ENCODE results near the gene CD48.

CD48 gene, protein sequence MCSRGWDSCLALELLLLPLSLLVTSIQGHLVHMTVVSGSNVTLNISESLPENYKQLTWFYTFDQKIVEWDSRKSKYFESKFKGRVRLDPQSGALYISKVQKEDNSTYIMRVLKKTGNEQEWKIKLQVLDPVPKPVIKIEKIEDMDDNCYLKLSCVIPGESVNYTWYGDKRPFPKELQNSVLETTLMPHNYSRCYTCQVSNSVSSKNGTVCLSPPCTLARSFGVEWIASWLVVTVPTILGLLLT

DNA sequence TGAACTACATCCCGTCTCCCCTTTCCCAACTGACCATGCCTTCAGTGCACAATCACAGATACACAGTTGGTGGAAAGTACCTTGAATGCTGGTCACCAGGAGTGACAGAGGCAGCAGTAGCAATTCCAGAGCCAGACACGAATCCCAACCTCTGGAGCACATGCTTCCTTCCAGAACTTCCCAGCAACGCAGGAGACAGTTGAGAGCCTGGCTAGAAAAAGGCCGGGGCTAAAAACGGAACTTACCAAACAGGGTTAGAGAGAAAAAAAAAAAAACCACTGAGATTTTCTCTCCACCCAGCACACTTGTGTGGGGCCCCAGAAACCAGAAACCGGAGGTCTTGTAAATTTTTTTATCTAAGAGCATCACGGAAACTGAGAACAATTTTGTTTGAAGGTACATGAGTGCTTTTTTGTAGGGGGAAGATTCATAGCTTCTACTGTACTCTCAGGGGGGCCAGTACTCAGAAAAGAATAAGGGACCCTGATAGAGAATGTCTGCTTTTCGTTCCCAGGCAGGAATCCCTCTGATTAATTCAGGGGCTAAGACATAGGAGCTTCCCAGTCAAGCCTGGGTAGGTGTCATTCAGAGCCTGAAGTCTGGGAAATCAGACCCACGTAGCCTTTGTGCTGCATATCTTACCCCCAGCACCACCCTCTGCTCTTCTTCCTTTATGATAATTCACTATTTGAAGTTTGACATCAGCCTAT, at the start of gene CD48:
Gene CD48, minus strand, starts transcription at position 221 of the 710 bp plus-strand sequence. Its CDS starts 59 bp downstream, at position 162.
- DNase-seq (ENCODE audit: low spot score): no peak

DNA sequence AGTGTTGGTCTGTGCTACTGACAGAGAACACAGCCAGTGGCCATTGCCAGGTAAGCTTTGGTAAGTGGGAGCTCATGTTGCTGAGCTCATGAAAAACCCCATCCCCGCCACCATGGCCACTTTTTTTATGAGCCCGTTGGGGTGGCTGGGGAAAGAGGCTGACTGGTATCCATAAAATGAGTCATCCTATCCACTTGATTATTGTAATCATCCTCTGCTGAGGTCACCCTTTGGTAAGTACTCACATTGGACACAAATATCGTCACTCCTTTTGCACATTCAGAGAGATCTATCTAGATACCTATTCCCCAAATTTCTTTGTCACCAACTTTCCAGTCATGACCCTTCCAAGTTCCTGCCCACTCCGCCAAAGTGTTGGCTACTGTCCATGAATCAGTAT, 49.4 kb upstream of the CD48 start:
- DNase-seq (ENCODE audit: low spot score): no peak

DNA sequence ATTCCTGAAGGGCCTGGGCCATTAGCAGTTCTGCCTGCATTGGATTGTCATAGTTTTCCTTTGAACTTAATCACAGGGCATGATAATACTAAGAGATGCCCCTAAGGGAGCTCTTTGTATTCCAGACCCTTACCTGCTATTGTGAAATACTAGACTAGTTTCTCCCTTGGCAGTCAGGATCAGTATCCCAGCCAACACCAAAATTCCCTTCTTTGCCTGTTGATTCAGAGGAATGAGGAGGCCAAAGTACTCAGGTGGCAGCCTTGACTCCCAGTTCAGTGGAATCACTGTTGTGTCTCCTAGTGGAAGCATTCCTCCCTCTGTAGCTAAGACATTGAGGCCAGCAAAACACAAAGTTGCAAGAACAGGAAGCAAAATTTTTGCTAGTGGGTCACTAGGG, 48.1 kb upstream of the CD48 start:
- DNase-seq (ENCODE audit: low spot score): no peak

DNA sequence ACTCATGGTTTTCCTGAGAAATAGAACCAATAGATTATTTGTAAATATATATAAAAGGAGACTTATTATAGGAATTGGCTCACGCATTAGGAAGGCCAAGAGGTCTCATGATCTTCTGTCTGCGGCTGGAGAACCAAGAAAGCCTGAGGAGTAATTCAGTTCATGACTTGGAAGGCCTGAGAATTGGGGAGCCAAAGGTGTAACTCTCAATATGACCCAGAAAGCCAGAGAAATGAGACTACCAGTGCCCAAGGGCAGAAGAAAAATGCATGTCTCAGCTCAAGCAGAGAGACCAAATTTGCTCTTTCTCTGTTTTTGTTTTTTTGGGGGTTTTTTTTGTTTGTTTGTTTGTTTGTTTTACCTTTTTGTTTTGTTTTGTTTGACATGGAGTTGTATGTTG, 46.9 kb upstream of the CD48 start:
- DNase-seq (ENCODE audit: low spot score): no peak

DNA sequence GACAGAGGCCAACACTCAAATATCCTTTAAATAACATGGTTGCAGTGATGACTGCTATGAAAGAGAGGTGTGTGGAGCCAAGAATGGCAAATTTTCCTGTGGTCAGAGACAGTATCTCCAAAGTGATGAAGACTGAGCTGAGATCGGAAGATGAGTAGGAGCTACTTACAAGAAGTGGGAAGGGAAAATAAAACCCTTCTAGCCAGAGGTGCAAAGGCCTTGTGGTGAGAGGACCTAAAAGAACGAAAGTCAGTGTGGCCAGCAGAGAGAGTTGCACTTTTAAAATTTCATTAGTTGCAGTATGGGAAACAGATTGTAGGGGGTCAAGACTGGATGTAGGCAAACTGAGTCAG, 45.2 kb upstream of the CD48 start:
- DNase-seq (ENCODE audit: low spot score): no peak

DNA sequence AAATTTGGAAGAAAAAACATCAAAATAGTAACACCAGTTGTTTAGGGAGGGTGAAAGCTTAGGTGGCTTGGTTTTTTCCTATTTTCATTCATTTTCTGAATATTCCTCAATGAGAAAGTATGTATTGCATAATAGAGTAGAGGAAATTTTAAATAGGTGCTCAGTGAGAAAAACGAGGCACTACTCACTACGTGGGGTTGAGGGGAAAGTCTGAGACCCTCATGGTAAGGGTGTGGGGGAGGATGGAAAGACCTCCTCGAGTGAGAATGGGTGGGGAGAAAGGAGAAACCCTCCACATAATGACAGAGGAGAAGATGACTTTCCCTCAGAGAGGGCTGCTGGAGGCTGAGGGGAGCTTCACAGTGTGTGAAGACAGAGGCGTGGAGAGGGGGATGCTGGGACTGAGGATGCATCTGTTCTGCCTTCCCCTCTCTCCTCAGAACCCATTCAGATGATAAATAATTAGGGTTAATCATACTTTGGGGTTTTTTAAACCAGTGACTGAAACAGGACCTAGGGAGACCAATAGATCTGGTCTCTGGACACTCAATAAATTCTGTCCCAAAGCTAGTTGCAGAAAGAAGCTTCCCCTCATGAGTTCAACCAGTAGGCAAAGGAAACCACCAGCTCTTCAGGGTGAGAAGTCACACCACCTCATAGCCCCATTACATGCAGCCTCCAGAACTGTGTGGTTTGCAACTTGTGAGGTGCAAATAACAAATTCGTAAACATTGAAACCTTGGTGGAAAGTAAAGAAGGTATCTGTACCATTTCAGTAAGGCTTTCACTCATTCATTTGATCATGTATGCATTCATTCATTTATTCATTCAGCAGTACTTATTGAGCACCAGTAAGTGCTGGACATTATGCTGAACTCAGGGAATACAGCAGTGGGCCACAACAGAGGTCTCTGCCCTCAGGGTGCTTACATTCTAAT, 44.6 kb upstream of the CD48 start:
- no peak for DNase-seq (ENCODE audit: low spot score)

DNA sequence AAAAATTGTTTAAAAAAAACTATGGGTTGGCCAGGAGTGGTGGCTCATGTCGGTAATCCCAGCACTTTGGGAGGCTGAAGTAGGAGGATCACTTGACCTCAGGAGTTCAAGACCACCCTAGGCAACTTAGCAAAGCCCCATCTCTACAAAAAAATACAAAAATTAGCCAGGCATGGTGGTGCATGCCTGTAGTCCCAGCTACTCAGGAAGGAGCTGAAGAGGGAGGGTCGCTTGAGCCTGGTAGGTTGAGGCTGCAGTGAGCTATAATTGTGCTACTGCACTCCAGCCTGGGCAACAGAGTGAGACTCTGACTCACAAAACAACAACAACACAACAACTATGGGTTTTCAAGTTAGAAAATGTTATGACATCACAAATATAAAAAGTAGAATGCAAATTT, 43.8 kb upstream of the CD48 start:
- no peak for DNase-seq (ENCODE audit: low spot score)

DNA sequence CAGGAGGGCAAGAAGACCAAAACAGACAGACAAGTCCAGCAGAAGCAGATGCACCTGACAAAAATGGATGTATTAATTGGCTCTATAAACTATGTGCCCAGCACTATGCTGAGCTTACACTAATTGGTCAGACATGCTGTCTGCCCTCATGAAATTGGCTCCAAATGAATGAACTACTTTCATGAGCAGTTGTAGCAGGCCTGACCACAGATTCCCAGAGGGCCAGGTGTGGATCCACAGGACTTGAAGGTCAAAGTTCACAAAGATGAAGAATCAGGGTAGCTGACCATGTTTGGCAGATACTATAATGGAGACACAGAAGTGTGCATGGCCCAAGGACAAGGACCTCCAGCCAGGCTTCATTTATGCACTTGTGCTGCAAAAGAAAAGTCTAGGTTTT, 42.0 kb upstream of the CD48 start:
- DNase-seq (ENCODE audit: low spot score): no peak

DNA sequence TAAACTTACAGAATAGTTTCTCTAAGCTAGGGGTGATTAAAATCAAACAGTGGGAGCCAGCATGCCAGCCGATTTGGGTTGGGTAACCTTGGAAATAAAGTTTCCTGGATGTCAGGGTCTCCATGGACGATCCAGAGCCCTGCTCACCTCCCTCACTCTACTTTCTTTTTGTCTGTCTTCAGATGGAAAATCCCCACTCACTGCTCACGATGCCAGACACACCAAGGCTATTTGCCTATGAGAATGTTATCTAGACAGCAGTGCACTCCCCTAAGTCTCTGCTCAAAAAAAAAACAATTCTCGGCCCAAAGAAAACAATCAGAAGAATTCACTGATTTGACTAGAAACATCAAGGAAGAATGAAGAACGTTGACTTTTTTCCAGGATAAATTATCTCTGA, 41.3 kb upstream of the CD48 start:
- no peak for DNase-seq (ENCODE audit: low spot score)

DNA sequence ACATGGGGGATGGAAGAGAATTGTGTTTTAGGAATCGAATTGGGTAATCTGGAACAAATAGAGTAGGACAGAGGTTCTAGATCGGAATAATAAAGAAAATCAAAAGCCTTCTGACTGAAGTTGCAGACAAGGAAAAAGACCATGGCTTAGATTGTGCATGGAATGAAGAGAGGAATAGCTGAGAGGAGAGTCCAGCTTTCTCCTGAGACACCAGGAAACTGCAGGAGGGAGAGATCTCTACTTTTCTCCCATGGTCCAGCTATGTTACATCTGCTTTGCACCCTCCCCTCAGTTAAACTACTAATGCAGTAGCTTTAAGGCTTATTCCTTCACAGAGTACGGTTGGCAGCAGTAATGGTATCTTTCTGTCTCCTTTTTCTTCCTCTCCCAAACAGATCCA, 40.8 kb upstream of the CD48 start:
- no peak for DNase-seq (ENCODE audit: low spot score)

DNA sequence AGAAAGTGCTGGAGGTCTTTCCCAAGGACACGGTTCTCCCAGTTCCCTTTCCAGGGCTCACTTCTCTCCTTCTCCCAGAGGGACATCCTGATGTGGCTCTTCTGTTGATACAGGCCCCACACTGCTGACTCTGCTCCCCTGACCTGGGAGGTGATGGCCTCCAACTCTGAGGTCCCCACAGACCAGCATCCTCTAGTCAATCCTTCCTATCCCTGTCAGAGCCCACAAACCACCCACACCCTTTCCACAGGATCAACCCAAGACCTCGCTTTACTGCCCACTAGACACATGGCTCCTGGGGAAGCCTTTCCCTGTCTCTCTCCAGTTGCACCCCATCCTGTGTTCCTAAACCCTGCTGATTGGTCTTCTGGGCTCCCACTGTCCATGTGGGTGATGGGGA, 39.0 kb upstream of the CD48 start:
- no peak for DNase-seq (ENCODE audit: low spot score)

DNA sequence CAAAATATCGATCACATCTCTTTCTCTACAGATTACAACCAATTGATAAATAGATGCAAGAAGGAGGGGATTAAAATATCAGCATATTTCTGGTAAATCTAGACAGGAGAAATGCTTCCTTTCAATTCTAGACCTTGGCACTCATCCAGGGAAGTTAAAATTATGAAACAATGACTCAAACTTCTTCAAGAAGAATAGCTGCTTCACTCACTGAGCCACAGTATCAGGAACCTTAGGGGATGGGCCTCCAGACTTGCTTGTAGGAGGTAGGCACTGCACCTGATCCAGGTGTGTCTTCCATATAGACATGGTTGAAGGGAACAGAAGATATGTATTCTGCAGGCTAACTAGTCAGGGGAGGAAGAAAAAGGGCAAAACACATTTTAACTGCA, 37.3 kb upstream of the CD48 start:
- DNase-seq (ENCODE audit: low spot score): no peak

DNA sequence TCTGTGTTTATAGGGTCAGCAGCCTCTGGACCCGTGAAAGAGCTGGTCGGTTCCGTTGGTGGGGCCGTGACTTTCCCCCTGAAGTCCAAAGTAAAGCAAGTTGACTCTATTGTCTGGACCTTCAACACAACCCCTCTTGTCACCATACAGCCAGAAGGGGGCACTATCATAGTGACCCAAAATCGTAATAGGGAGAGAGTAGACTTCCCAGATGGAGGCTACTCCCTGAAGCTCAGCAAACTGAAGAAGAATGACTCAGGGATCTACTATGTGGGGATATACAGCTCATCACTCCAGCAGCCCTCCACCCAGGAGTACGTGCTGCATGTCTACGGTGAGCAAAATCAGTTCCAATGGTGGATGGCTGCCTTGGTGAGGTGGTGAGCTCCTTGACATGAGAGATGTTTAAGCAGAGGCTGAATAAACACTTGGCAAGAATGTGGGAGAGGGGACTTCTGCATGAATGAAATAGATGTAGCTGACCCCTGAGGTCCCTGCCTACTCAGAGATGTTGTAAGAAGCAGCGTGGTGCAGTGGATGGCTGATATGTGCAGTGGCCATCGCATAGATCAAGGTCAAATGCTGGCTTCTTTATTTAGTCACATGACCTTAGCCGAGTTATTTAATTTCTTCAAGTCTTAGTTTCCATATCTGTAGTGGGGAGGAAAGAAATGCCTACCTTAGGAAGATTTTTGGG, 36.7 kb upstream of the CD48 start:
- DNase-seq (ENCODE audit: low spot score): no peak

DNA sequence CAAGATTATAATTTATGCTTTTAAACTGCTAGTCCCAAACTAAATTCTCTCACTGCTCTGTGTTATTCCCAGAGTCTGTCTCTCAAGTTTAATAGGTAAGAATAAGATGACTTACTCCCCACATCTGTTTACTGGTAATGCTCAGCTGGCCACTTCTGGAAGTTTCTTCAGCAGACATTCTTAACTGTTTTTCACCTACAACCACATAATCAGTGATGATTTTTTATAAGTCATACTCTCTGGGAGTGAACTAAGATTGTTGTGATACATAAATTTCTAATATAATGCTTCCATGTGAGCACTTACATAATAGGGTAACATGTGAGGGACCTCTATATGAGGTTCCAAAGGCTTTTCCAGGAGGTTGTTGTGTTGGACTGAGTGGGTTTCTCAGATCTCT, 36.1 kb upstream of the CD48 start:
- no peak for DNase-seq (ENCODE audit: low spot score)

DNA sequence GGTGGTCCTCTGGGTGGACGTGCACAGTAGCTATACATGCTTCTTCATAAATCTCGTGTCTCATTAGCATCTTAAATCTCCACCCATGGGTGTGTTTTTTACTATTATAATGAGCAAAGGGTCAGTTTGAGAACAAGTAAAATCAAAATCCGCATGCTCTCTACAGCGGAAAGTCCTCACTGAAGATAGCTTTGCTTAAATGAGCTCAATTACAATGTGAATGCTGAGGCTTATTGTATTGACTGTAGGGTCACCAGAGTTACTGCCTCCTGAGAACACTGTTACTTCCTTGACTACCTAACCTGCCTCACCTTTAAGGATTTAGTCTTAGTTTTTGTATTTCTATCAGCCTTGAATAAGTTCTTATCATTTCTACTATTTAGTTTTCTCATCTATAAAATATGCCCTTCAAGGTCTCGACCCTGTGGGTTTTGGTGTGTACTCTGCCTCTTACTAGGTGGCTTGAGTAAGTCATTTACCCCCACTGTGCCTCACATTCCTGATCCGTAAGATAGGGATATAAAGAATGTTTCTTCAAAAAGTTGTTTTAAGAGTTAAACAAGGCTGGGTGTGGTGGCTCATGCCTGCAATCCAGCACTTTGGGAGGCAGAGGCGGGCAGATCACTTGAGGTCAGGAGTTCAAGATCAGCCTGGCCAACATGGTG, 35.3 kb upstream of the CD48 start:
- no peak for DNase-seq (ENCODE audit: low spot score)

DNA sequence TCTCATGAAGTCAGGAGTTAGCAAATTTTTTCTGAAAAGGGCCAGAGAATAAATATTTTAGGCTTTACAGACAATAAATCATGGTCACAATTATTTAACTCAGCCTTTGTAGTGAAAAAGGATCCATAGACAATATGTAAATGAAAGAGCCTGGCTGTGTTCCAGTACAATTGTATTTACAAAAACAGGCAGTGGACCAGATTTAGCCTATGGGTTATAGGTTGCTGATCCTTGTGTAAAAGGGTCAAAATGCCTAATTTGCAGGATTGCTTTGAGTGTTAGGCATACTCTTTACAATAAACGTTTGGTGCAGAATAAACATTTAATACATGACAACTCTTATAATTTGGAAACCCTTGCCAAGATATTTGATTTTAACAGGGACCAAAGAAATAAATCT, 33.9 kb upstream of the CD48 start:
- DNase-seq (ENCODE audit: low spot score): no peak

DNA sequence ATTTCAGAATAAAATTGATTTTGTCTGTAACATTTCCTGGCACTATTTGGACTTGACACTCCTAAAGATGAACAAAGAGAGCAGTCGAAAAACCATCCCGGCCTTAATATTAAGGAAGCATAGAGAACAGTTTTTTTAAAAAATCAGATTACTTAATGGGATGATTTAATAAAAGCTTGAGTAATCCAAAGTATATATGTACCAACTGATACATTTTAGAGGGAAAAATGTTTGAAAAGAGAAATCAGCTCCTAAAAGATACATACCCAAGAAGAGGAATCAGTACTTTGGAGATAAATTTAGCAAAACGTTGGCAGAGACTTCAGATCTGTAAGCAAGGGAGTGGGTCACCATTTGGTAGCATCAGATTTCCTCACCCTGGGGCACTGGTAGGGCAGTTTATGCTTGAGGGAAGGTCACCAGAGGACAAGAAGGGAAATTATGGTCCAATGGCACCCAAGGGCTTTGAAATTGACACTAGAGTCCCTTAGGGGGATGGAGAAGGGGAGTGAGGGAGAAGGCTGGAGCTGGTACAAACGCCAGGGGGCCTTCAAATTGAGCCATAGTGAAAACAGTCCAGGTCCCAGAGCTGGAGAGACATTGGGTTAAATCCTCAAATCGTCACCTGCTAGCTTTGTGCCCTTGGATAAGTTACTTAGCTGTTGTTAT, 33.4 kb upstream of the CD48 start:
- DNase-seq (ENCODE audit: low spot score): no peak

DNA sequence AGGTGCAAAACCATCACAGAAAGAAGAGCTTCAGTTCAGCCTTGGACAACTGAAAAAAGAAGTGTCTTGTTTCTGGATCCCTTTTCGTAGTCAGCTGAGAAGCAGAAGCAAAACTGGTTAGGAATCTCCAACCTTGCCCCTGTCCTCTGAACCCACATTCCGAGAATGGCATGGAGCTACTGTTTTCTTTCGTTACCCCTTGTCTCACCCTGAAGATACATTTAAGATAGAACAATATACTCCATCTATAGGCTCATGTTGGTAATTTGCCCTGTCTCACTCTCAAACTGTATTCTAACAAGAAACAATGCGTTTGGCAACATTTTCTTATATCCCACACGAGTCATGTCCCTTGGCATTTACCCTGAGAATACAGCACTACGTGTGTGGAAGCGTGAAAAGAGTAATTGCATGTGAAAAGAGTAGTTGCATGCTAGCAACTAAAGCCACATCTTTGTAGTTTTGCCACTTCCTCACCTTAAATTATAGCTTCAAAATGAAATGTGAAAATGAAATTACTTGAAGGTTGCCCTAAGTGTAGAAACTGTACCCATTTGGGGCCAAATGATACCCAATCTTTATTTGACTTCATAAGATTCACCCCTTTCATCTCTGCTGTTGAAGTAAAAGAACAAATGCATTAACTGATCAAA, 32.7 kb upstream of the CD48 start:
- DNase-seq (ENCODE audit: low spot score): no peak

DNA sequence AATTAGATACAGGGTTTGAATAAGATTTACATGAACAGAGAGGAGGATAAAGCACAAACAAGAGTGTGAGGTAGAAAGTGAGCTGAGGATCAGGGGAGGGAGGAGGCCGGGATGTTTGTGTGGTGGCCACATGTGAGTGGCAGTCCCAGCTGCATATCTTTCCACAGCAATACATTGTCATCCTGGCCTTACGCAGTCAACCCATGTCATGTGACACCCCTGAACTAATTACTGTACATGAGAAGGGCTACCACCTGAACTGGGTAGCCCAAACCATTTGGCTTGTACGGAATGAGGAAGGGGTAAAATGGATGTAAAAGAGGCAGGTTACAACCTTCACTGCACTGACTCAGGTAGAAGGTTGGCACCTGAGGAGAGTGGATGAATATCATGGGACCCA, 31.6 kb upstream of the CD48 start:
- DNase-seq (ENCODE audit: low spot score): no peak

DNA sequence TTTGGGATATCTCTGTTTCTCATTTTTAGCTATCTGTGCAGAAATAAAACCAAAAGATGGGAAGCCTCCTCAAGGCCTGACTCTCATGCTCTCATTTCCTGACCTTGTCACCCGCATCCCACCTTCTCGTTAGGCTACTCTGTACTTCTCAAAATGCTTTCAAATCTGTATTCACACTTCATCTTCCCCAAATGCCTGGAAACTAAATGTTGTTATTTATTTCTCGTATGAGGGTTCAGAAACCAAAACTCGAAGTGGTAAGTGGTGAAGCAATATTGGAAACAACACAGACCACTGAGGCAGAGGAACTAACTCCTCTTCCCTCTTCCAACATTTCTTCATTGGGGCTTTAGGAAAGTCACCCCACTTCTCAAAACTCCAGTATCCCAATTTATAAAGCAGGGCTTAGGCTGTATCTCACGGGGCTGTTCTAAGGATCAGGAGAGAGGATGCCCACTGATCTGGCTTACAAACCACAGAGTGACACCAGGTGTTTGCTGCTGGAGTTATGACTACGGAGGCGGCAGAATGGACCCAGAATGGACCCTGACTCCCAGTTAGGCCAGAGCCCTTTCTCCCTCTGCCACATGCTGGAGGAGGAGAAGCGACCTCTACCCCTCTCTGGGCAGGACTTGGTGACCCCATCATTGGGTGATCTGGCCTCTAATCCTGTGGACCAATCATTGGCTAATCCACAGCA, 31.0 kb upstream of the CD48 start:
- no peak for DNase-seq (ENCODE audit: low spot score)
